HepG2 (cell line): ENCODE results near the gene TTLL13. TPM values are rescaled to one million over a fixed set of nuclear protein-coding genes. Genes with fewer than 3 reads are reported as not detected.

Experiments used
- ATAC-seq: fragments of 200-7000 bp; cut with Tn5 transposase; 3 replicates; pipeline ENCODE4 v1.9.1; 2020; ENCODE audit warnings: mild to moderate bottlenecking, moderate library complexity
- BruUV-seq: library from RNA; stranded (reverse); fragments of 400-500 nt; replicated peaks from 2 replicates; lab custom pipeline; 2021; lab: Mats Ljungman, UMichigan
- CTCF ChIA-PET: fragments of 300-600 bp; formaldehyde crosslinking; extraction: SDS; loops from one replicate; lab custom pipeline; 2021; ENCODE audit warnings: low total read pairs, inconsistent platforms, low intra/inter-chr PET ratio; lab: Yijun Ruan, JAX
- POLR2A ChIA-PET: fragments of 350-600 bp; sonication (Branson Sonifier 250); formaldehyde crosslinking; loops from one replicate; lab custom pipeline; 2020; ENCODE audit warnings: antibody characterized with exemption, inconsistent platforms; lab: Yijun Ruan, JAX
- DNase-seq: peaks from one replicate; pipeline ENCODE4 v3.0.0-alpha.2; 2015; ENCODE audit warnings: low spot score
- FAIRE-seq: peaks from 3 replicates; lab custom pipeline; 2011; peaks lifted over from hg19 to GRCh38; lab: Jason Lieb, UNC
- H2AFZ ChIP-seq: one replicate; pipeline ENCODE4 v1.6.1; 2011; ENCODE audit warnings: low read length, inconsistent platforms
- H3K27ac ChIP-seq: fragments of 300-600 bp; 3 replicates; pipeline ENCODE4 v1.8.0; 2011; ENCODE audit warnings: mixed run types, mild to moderate bottlenecking, mixed read lengths, low read length, inconsistent platforms; ENCODE audit not compliant: insufficient read depth; ENCODE audit errors: extremely low read length
- H3K27me3 ChIP-seq, 2 experiments: fragments of 200-600 bp in 1 of 2; 2 replicates in 1 of 2; 3 replicates in 1 of 2; pipeline versions ENCODE4 v1.6.0 to v1.8.0; 2011; ENCODE audit warnings: low read length in 2 of 2, mild to moderate bottlenecking in 2 of 2, moderate library complexity in 2 of 2, inconsistent platforms in 1 of 2; ENCODE audit not compliant: insufficient read depth in 2 of 2, control insufficient read depth in 1 of 2
- H3K36me3 ChIP-seq, 2 experiments: fragments of 200-600 bp in 1 of 2; replicated peaks in 1 of 2; 2 replicates in 1 of 2; 3 replicates in 1 of 2; pipeline versions ENCODE4 v1.5.1 to v1.8.0; 2011; ENCODE audit warnings: low read length in 2 of 2, inconsistent platforms in 1 of 2; ENCODE audit not compliant: insufficient read depth in 2 of 2, control insufficient read depth in 1 of 2
- H3K4me1 ChIP-seq: 2 replicates; pipeline ENCODE4 v1.5.1; 2012; ENCODE audit warnings: low read length, inconsistent platforms; ENCODE audit not compliant: insufficient read depth
- H3K4me2 ChIP-seq: 2 replicates; pipeline ENCODE4 v1.6.0; 2011; ENCODE audit warnings: low read depth, low read length, inconsistent platforms
- H3K4me3 ChIP-seq, 3 experiments: fragments of 200-600 bp in 1 of 3; sonication (generic), shearing (Covaris generic) in 1 of 3; replicated peaks in 1 of 3; 2 replicates each; pipeline ENCODE4 v1.5.1; 2011 to 2016; ENCODE audit warnings: low read length in 3 of 3, inconsistent platforms in 2 of 3, low read depth in 2 of 3, mild to moderate bottlenecking in 2 of 3, control low read depth in 1 of 3, mixed read lengths in 1 of 3; ENCODE audit not compliant: insufficient read depth in 1 of 3
- H3K79me2 ChIP-seq: one replicate; pipeline ENCODE4 v1.6.1; 2011; ENCODE audit warnings: low read length, inconsistent platforms; ENCODE audit not compliant: insufficient read depth
- H3K9ac ChIP-seq: 2 replicates; pipeline ENCODE4 v1.6.0; 2011; ENCODE audit warnings: mild to moderate bottlenecking, low read depth, low read length, inconsistent platforms; ENCODE audit not compliant: insufficient read depth
- H3K9me3 ChIP-seq: 2 replicates; pipeline ENCODE4 v1.5.1; 2012; ENCODE audit warnings: mild to moderate bottlenecking, low read length
- H4K20me1 ChIP-seq: 2 replicates; pipeline ENCODE4 v1.6.0; 2011; ENCODE audit warnings: inconsistent platforms, mild to moderate bottlenecking, low read length, moderate library complexity; ENCODE audit not compliant: insufficient read depth
- ARNTL ChIP-seq: sonication (generic); formaldehyde crosslinking; IDR thresholded peaks from 2 replicates; pipeline ENCODE4 v1.4.0; 2020; ENCODE audit warnings: mild to moderate bottlenecking, missing genetic modification reagents
- BCL6 ChIP-seq: IDR thresholded peaks from 2 replicates; pipeline ENCODE4 v1.6.1; 2016; ENCODE audit warnings: missing genetic modification reagents, missing compliant biosample characterization
- HMGXB4 ChIP-seq, 2 experiments: sonication (generic) in 1 of 2; formaldehyde crosslinking in 1 of 2; IDR thresholded peaks; 2 replicates each; pipeline versions ENCODE4 v1.4.0 to v1.6.1; 2018 to 2020; ENCODE audit warnings: missing genetic modification reagents in 2 of 2, borderline replicate concordance in 1 of 2, low read depth in 1 of 2, mild to moderate bottlenecking in 1 of 2, missing biosample characterization in 1 of 2
- KDM4B ChIP-seq: sonication (generic); formaldehyde crosslinking; IDR thresholded peaks from 2 replicates; pipeline ENCODE4 v1.4.0; 2020; ENCODE audit warnings: missing genetic modification reagents
- MAX ChIP-seq: IDR thresholded peaks from 2 replicates; pipeline ENCODE4 v1.6.1; 2012; ENCODE audit warnings: inconsistent platforms
- NR2F6 ChIP-seq, 2 experiments: IDR thresholded peaks; 2 replicates each; pipeline ENCODE4 v1.6.1; 2016; ENCODE audit warnings: antibody characterized with exemption in 1 of 2, mild to moderate bottlenecking in 1 of 2
- RARA ChIP-seq: IDR thresholded peaks from 2 replicates; pipeline ENCODE4 v1.6.1; 2016; ENCODE audit warnings: missing genetic modification reagents, missing compliant biosample characterization
- RERE ChIP-seq: IDR thresholded peaks from 2 replicates; pipeline ENCODE4 v1.6.1; 2016; ENCODE audit warnings: low read depth, missing genetic modification reagents, missing compliant biosample characterization
- SAP130 ChIP-seq: IDR thresholded peaks from 2 replicates; pipeline ENCODE4 v1.6.1; 2016; ENCODE audit warnings: low read depth
- TGIF2 ChIP-seq: IDR thresholded peaks from 2 replicates; pipeline ENCODE4 v1.6.1; 2016; ENCODE audit warnings: control low read depth, missing compliant biosample characterization
- ZBTB7B ChIP-seq: sonication (generic); formaldehyde crosslinking; IDR thresholded peaks from 2 replicates; pipeline ENCODE4 v1.4.0; 2020; ENCODE audit warnings: missing genetic modification reagents
- ZNF687 ChIP-seq: sonication (generic); formaldehyde crosslinking; IDR thresholded peaks from 2 replicates; pipeline ENCODE4 v1.5.1; 2020; ENCODE audit warnings: mild to moderate bottlenecking, missing genetic modification reagents, moderate library complexity
- WGBS: methylation state at CpG from one replicate; pipeline ENCODE4 v1.1.6; 2017; ENCODE audit warnings: low lambda C conversion rate; 5-methylcytosine and 5-hydroxymethylcytosine counted together
- in situ Hi-C: cut with HindIII; loops from 2 replicates; pipeline ENCODE4 v1.10.0; 2017; ENCODE audit warnings: low pct_unique_long_range_greater_than_20kb; ENCODE audit not compliant: extremely low pct_ligation_motif_present
- intact Hi-C: fragments of 100-400 bp; cut with micrococcal nuclease; formaldehyde crosslinking; loops from one replicate; pipeline ENCODE4 v1.10.0; 2022; ENCODE audit not compliant: unreplicated experiment
- polyA plus RNA-seq, 8 experiments: library from polyadenylated mRNA; depleted of rRNA in 3 of 8; stranded (reverse) in 7 of 8; unstranded in 1 of 8; fragments of >200 nt; fragmentation: Illumina TruSeq in 4 of 8; extraction: Trizol in 4 of 8; gene quantifications; 2 replicates each; pipeline versions ENCODE4 v1.2.1 to v1.2.3, GENCODE V29; 2011 to 2016; ENCODE audit warnings: low read depth in 4 of 8, missing spikeins in 1 of 8, mixed read lengths in 1 of 8; ENCODE audit not compliant: insufficient read depth in 1 of 8
- total RNA-seq, 5 experiments: library from RNA; depleted of rRNA; stranded (reverse); fragments of >200 nt; fragmentation: Illumina TruSeq; extraction: Trizol; gene quantifications; 2 replicates each; pipeline ENCODE4 v1.2.3, GENCODE V29; 2016; ENCODE audit warnings: low read depth in 1 of 5

Gene TTLL13
- total and polyA plus RNA-seq, 2 of the 13 experiments (the other 11 are each of a cell fraction or from before 2014, with no cell fraction given) = 0.07 to 0.29 TPM

- no peaks in the 10 kb centered on the region for H3K9me3 ChIP-seq
- ChIA-PET POLR2A (no interaction called here), CTCF (no interaction called here)
- peak overlapping the region in 1 of 3 experiments; percentile 13; a peak in 1 of 6 replicates for H3K4me3 ChIP-seq
- FAIRE-seq = peak; percentile 51
- intact Hi-C loops = no loop called here
- peak; percentile 66 for ATAC-seq
- H3K9ac ChIP-seq = no peak overlapping the region
- no peak overlapping the region for H3K27ac ChIP-seq
- peak; percentile 15 for DNase-seq
- no peaks in the 10 kb centered on the region for H3K36me3 ChIP-seq
- peak overlapping the region; percentile 45 for H3K4me2 ChIP-seq
- peaks cover 29% of the 10 kb centered on the region for H3K4me1 ChIP-seq
- WGBS = 12% methylated on average over 8 of the region's 8 CpGs
- in situ Hi-C loops = loop anchor here (10.0 kb wide), 1 partner anchor 303 kb away; no protein-coding TSS in a partner anchor
- no TSS peak for BruUV-seq
- no peaks in the 10 kb centered on the region for H4K20me1 ChIP-seq
- no peak overlapping the region for H2AFZ ChIP-seq
- H3K27me3 ChIP-seq = peaks cover 0 to 3% of the 10 kb centered on the region in 2 experiments; a peak in 1 of 5 replicates
- no peaks in the 10 kb centered on the region for H3K79me2 ChIP-seq
- peak; percentile 65 for TF ChIP-seq SAP130 (CRISPR knock-in tag)
- TF ChIP-seq TGIF2 (CRISPR knock-in tag) = peak; percentile 61; the same call in 1 of the 2 replicates
- 0 out of 4 replicates have a peak, but pooled peaks of 1 of the 2 experiments have one; percentile 7 for TF ChIP-seq HMGXB4 (CRISPR knock-in tag; IDR thresholded peaks at IDR 0.05; ENCODE audit: borderline replicate concordance in 1 of 2, low read depth in 1 of 2)
- peak; percentile 58 for TF ChIP-seq RARA
- 0 out of 2 replicates have a peak, but pooled peaks have one; percentile 52 for TF ChIP-seq ARNTL (CRISPR knock-in tag)
- TF ChIP-seq RERE (CRISPR knock-in tag) = no peak
- no peak for TF ChIP-seq KDM4B
- TF ChIP-seq NR2F6 (IDR thresholded peaks at IDR 0.05) = no peak
- 0 out of 2 replicates have a peak, but pooled peaks have one; percentile 20 for TF ChIP-seq NR2F6 (CRISPR knock-in tag; IDR thresholded peaks at IDR 0.05)
- TF ChIP-seq ZBTB7B = 0 out of 2 replicates have a peak, but pooled peaks have one; percentile 11
- peak; percentile 75 for TF ChIP-seq BCL6 (CRISPR knock-in tag)
- peak; percentile 0; the same call in 1 of the 2 replicates for TF ChIP-seq ZNF687 (CRISPR knock-in tag)
- peak; percentile 73; the same call in 1 of the 2 replicates for TF ChIP-seq MAX
These were observed 52.4 kb downstream of the TTLL13 start for GRCh38 chr15:90301707-90302300.
